ENCODE data around the gene STOML1.

The STOML1 gene

DNA sequence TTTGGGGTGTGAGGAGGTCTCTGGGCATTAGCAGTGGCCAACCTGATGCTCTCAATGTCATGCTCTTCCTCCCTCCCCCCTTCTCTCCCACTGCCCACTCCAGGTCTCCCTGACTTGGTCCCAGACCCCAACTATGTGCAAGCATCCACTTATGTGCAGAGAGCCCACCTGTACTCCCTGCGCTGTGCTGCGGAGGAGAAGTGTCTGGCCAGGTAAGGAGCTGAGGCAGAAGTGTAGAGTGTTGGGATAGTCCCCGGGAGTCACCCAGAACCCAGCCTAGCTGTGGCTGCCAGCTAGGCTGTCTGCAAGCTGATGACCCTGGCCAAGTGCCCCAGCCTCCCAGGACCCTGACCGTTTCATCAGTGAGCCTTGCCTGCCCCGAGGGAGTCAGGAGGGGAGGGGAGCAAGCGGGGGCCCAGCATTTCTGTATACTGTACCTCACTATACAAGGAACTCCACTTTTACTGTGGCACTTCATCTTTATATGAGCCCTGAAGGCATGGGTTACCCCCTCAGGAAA is 49.3 kb downstream of the STOML1 start:
- no peak overlapping the region for H2AFZ ChIP-seq (ENCODE audit: low read depth)
- no peaks in the 10 kb centered on the region for H3K36me3 ChIP-seq (ENCODE audit: insufficient read depth)
- no peak overlapping the region for H3K27ac ChIP-seq
- no peak overlapping the region for H3K4me2 ChIP-seq
- H3K79me2 ChIP-seq (ENCODE audit: insufficient read depth, low read depth): no peaks in the 10 kb centered on the region
- TF ChIP-seq, protein P1, sequence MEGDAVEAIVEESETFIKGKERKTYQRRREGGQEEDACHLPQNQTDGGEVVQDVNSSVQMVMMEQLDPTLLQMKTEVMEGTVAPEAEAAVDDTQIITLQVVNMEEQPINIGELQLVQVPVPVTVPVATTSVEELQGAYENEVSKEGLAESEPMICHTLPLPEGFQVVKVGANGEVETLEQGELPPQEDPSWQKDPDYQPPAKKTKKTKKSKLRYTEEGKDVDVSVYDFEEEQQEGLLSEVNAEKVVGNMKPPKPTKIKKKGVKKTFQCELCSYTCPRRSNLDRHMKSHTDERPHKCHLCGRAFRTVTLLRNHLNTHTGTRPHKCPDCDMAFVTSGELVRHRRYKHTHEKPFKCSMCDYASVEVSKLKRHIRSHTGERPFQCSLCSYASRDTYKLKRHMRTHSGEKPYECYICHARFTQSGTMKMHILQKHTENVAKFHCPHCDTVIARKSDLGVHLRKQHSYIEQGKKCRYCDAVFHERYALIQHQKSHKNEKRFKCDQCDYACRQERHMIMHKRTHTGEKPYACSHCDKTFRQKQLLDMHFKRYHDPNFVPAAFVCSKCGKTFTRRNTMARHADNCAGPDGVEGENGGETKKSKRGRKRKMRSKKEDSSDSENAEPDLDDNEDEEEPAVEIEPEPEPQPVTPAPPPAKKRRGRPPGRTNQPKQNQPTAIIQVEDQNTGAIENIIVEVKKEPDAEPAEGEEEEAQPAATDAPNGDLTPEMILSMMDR (conservative IDR thresholded peaks at IDR 0.05; ENCODE audit: low read depth, low read length): no peak
- H4K20me1 ChIP-seq (ENCODE audit: insufficient read depth): no peaks in the 10 kb centered on the region
- H3K27me3 ChIP-seq (ENCODE audit: insufficient read depth, low read depth): no peaks in the 10 kb centered on the region
- H3K9ac ChIP-seq: no peak overlapping the region
- H3K4me1 ChIP-seq (ENCODE audit: low read depth, poor library complexity, severe bottlenecking): no peaks in the 10 kb centered on the region
- H3K4me3 ChIP-seq (IDR thresholded peaks at IDR 0.05; ENCODE audit: insufficient read depth, low read depth, low read length): no peak overlapping the region

DNA sequence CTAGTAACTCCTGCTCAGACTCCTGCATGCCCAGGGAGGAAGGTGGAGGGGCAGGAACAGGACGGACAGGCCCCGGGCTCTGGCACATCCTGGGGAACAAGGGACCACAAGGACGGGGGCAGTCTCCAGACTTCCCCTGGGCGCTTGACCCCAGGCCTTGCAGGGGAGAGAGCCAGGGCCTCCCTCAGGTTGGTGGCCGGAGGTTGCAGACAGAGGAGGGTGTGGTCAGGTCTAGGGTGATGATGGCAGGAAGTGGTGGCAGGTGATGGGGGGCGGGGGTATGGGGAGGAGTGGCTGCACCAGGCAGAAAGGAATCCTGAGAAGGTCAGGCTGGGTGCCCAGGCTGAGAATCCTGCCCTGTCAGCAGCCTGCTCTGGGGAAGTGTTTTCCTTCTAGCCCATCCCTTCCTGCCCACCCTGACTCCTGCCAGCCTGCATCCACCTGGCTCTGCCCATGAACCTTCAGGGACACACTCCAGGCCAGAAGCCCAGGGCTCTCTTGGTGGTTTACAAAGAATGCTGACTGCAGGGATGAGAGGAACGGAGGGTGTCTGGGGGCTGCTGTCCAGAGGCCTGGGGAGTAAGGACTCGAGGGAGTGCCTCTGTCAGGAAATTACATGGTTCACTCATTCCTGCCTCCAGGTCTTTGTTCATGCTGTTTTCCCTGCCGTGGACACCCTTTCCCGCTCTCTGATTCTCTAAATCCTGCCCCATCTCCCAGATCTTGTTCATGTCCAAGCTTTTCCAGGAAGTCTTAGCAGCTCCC is 50.0 kb downstream of the STOML1 start:
- Histone ChIP-seq H3K4me3 (IDR thresholded peaks at IDR 0.05; ENCODE audit: insufficient read depth, low read depth, low read length) (no peak overlapping the region), H4K20me1 (ENCODE audit: insufficient read depth) (no peaks in the 10 kb centered on the region), H2AFZ (ENCODE audit: low read depth) (no peak overlapping the region), H3K27ac (no peak overlapping the region), H3K9ac (no peak overlapping the region), H3K79me2 (ENCODE audit: insufficient read depth, low read depth) (no peaks in the 10 kb centered on the region), H3K27me3 (ENCODE audit: insufficient read depth, low read depth) (no peaks in the 10 kb centered on the region), H3K36me3 (ENCODE audit: insufficient read depth) (no peaks in the 10 kb centered on the region), H3K4me2 (no peak overlapping the region), H3K4me1 (ENCODE audit: low read depth, poor library complexity, severe bottlenecking) (no peaks in the 10 kb centered on the region)
- TF ChIP-seq, protein P1 (conservative IDR thresholded peaks at IDR 0.05; ENCODE audit: low read depth, low read length): no peak

DNA sequence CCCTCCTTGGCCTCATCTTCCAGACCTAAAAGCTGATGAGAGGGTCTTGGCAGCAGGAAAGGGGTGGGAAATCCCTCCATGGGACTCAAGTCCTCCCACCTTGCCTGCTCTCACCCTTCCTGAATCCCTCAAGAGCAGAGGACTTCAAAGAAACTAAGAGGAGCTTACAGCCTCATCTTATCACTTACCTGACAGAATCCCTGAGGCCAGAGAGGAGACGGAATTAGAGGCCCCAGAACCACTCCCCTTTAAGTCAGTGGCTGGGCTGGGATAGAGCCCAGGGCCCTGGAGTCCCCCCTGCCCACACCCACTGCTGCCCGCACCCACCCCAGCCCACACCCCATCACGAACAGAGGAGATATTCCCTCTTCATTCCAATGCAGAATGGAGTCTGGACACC is 50.6 kb downstream of the STOML1 start:
- no peak overlapping the region for H3K27ac ChIP-seq
- H3K27me3 ChIP-seq (ENCODE audit: insufficient read depth, low read depth): no peaks in the 10 kb centered on the region
- no peaks in the 10 kb centered on the region for H3K4me1 ChIP-seq (ENCODE audit: low read depth, poor library complexity, severe bottlenecking)
- no peak overlapping the region for H3K4me3 ChIP-seq (IDR thresholded peaks at IDR 0.05; ENCODE audit: insufficient read depth, low read depth, low read length)
- no peaks in the 10 kb centered on the region for H3K79me2 ChIP-seq (ENCODE audit: insufficient read depth, low read depth)
- H2AFZ ChIP-seq (ENCODE audit: low read depth): no peak overlapping the region
- no peaks in the 10 kb centered on the region for H4K20me1 ChIP-seq (ENCODE audit: insufficient read depth)
- H3K4me2 ChIP-seq: no peak overlapping the region
- H3K9ac ChIP-seq: no peak overlapping the region
- TF ChIP-seq, protein P1 (conservative IDR thresholded peaks at IDR 0.05; ENCODE audit: low read depth, low read length): no peak
- H3K36me3 ChIP-seq (ENCODE audit: insufficient read depth): no peaks in the 10 kb centered on the region

DNA sequence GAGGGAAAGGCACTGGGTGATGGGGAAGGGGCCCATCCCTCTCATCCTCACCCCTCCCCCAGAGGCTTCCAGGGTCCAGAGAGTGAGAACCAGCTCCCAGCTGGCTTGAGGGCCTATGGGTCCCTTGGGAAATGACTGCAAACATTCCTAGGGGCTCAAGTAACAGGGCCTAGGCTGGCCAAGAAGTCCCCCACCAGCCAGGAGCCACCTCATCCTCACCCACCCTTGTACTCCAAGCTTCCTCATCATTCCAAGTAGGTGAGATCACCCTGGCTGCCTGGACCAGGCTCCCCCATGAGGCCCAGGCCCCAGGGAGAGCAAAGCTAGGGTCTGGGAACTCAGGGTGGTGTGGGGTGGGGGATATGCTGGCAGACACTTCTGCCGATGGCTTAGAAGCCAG is 51.1 kb downstream of the STOML1 start:
- Histone ChIP-seq H2AFZ (ENCODE audit: low read depth) (no peak overlapping the region), H3K27me3 (ENCODE audit: insufficient read depth, low read depth) (no peaks in the 10 kb centered on the region; the same call in 1 of the 2 replicates), H3K79me2 (ENCODE audit: insufficient read depth, low read depth) (no peaks in the 10 kb centered on the region), H3K9ac (no peak overlapping the region), H3K4me2 (no peak overlapping the region), H3K27ac (no peak overlapping the region), H3K4me1 (ENCODE audit: low read depth, poor library complexity, severe bottlenecking) (no peaks in the 10 kb centered on the region), H4K20me1 (ENCODE audit: insufficient read depth) (no peaks in the 10 kb centered on the region), H3K36me3 (ENCODE audit: insufficient read depth) (no peaks in the 10 kb centered on the region), H3K4me3 (IDR thresholded peaks at IDR 0.05; ENCODE audit: insufficient read depth, low read depth, low read length) (no peak overlapping the region)
- TF ChIP-seq, protein P1 (conservative IDR thresholded peaks at IDR 0.05; ENCODE audit: low read depth, low read length): no peak
